Karpas-422 (cell line): ENCODE data around the gene RNASE2. TPM values are rescaled to one million over a fixed set of nuclear protein-coding genes. Genes with fewer than 3 reads are reported as not detected.

Experiments used
- DNase-seq: peaks from one replicate; pipeline ENCODE4 v3.0.0-alpha.2; 2015
- H2AFZ ChIP-seq: fragments of 200-600 bp; sonication (generic); 2 replicates; pipeline ENCODE4 v1.6.1; 2014; ENCODE audit warnings: antibody characterized with exemption, low read length, mixed read lengths
- H3K27ac ChIP-seq: fragments of 200-600 bp; sonication (generic); 2 replicates; pipeline ENCODE4 v1.5.1; 2014; ENCODE audit warnings: mild to moderate bottlenecking, low read length, moderate library complexity
- H3K27me3 ChIP-seq: fragments of 200-600 bp; sonication (generic); 2 replicates; pipeline ENCODE4 v1.6.1; 2014; ENCODE audit warnings: low read length, mixed read lengths
- H3K36me3 ChIP-seq: fragments of 200-600 bp; sonication (generic); 2 replicates; pipeline ENCODE4 v1.6.1; 2014; ENCODE audit warnings: low read length, mixed read lengths; ENCODE audit not compliant: insufficient read depth
- H3K4me1 ChIP-seq: fragments of 200-600 bp; sonication (generic); 2 replicates; pipeline ENCODE4 v1.6.1; 2014; ENCODE audit warnings: mild to moderate bottlenecking, low read length, mixed read lengths
- H3K4me2 ChIP-seq: fragments of 200-600 bp; sonication (generic); 2 replicates; pipeline ENCODE4 v1.6.1; 2014; ENCODE audit warnings: low read length, low read depth, mild to moderate bottlenecking; ENCODE audit not compliant: poor library complexity, severe bottlenecking
- H3K4me3 ChIP-seq: fragments of 200-600 bp; sonication (generic); 2 replicates; pipeline ENCODE4 v1.5.1; 2014; ENCODE audit warnings: mild to moderate bottlenecking, antibody characterized with exemption, low read length, mixed read lengths
- H3K79me2 ChIP-seq: fragments of 200-600 bp; sonication (generic); 2 replicates; pipeline ENCODE4 v1.6.1; 2014; ENCODE audit warnings: mild to moderate bottlenecking, low read length, mixed read lengths
- H3K9ac ChIP-seq: fragments of 200-600 bp; sonication (generic); 2 replicates; pipeline ENCODE4 v1.6.0; 2014; ENCODE audit warnings: low read length
- H3K9me2 ChIP-seq: fragments of 200-600 bp; sonication (generic), shearing (Covaris generic); replicated peaks from 2 replicates; pipeline ENCODE4 v1.6.0; 2014; ENCODE audit warnings: mild to moderate bottlenecking, low read length, moderate library complexity; ENCODE audit not compliant: insufficient read depth
- H3K9me3 ChIP-seq: fragments of 300-700, 200-600 bp; sonication (generic); 2 replicates; pipeline ENCODE4 v1.6.1; 2014; ENCODE audit warnings: low read length, mixed read lengths
- H4K20me1 ChIP-seq: fragments of 200-600 bp; sonication (generic); 2 replicates; pipeline ENCODE4 v1.6.1; 2014; ENCODE audit warnings: mild to moderate bottlenecking, antibody characterized with exemption, low read length, low read depth; ENCODE audit not compliant: insufficient read depth
- small RNA-seq: library from RNA; depleted of rRNA; stranded (forward); fragments of <200 nt; gene quantifications from one replicate; pipeline ENCODE3, GENCODE V24; 2014
- total RNA-seq: library from RNA; depleted of rRNA; stranded (reverse); fragments of >200 nt; shearing (Covaris generic); gene quantifications from 2 replicates; pipeline ENCODE4 v1.2.3, GENCODE V29; 2014; ENCODE audit warnings: low replicate concordance; rRNA removed

RNASE2 gene
- total RNA-seq, 1 experiment from 2014 or later: not detected

DNA sequence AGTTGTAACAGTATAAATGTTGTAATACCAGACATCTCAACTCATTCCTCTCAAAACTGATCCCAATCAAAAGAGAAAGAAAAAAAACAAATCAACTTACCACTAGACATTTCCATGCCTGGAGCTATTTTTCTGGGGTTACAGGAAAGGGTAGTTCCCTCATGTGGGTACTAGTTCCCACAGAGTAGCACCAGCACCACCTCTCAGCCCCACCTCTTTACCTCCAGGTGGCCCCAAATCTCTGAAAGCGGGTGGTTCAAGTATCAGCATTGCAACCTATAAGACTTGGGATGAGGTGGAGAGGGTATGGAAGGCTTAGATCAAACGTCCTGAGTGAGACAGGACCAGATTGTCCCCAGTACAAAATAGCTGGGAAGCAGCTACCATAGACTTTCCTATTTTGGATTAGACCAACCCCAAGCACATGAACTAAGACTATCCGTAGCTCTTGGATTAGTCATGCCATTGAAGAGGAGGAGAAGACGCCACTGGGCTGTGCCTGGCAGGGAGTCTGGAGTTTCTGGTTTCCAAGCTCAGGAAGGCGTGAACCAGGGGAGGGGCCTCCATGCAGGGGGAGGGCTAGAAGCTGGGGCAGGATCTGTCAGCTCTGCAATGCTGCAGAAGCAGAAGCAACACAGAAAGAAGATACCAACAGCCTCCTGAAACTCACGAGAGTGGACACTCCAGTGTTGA lies 43.5 kb downstream of the RNASE2 start, which contains the start of gene SLC39A2:
Gene SLC39A2, plus strand, starts transcription at position 620 of the 693 bp plus-strand sequence. CDS start 154 bp downstream, outside the sequence.
- H3K4me1 ChIP-seq: no peaks in the 10 kb centered on the region
- H3K9ac ChIP-seq: no peak within 1 kb of the TSS
- H3K9me3 ChIP-seq: no peaks in the 10 kb centered on the region
- no peaks in the 10 kb centered on the region for H3K9me2 ChIP-seq
- no peaks in the 10 kb centered on the region for H3K79me2 ChIP-seq
- no peak within 1 kb of the TSS for H3K4me2 ChIP-seq
- no peaks in the 10 kb centered on the region for H4K20me1 ChIP-seq
- DNase-seq: no peak
- no peak within 1 kb of the TSS for H3K4me3 ChIP-seq
- no peaks in the 10 kb centered on the region for H3K27me3 ChIP-seq
- no peak within 1 kb of the TSS for H3K27ac ChIP-seq
- peaks cover 26% of the 10 kb centered on the region; the same call in 1 of the 2 replicates for H3K36me3 ChIP-seq
- H2AFZ ChIP-seq: no peak within 1 kb of the TSS

GRCh38 chr14:20999591-20999990 lies 44.3 kb downstream of the RNASE2 start:
- Histone ChIP-seq H3K9me2 (no peaks in the 10 kb centered on the region), H3K4me1 (no peaks in the 10 kb centered on the region), H3K9me3 (no peaks in the 10 kb centered on the region), H3K27me3 (no peaks in the 10 kb centered on the region), H3K4me2 (no peak overlapping the region), H3K4me3 (no peak overlapping the region), H3K36me3 (peaks cover 18% of the 10 kb centered on the region; the same call in 1 of the 2 replicates), H2AFZ (no peak overlapping the region), H3K9ac (no peak overlapping the region), H4K20me1 (no peaks in the 10 kb centered on the region), H3K79me2 (no peaks in the 10 kb centered on the region), H3K27ac (no peak overlapping the region)
- no peak for DNase-seq

- Histone ChIP-seq H4K20me1 (no peaks in the 10 kb centered on the region), H3K9ac (no peak overlapping the region), H3K4me3 (no peak overlapping the region), H3K27me3 (no peaks in the 10 kb centered on the region), H3K36me3 (0 out of 2 replicates have a peak, but pooled peaks cover 2% of the 10 kb centered on the region), H3K27ac (no peak overlapping the region), H3K79me2 (no peaks in the 10 kb centered on the region), H3K4me2 (no peak overlapping the region), H2AFZ (no peak overlapping the region), H3K9me2 (no peaks in the 10 kb centered on the region), H3K9me3 (no peaks in the 10 kb centered on the region), H3K4me1 (peaks cover 4% of the 10 kb centered on the region)
- DNase-seq: no peak
These were observed 45.9 kb downstream of the RNASE2 start for GRCh38 chr14:21001218-21001617.

DNA sequence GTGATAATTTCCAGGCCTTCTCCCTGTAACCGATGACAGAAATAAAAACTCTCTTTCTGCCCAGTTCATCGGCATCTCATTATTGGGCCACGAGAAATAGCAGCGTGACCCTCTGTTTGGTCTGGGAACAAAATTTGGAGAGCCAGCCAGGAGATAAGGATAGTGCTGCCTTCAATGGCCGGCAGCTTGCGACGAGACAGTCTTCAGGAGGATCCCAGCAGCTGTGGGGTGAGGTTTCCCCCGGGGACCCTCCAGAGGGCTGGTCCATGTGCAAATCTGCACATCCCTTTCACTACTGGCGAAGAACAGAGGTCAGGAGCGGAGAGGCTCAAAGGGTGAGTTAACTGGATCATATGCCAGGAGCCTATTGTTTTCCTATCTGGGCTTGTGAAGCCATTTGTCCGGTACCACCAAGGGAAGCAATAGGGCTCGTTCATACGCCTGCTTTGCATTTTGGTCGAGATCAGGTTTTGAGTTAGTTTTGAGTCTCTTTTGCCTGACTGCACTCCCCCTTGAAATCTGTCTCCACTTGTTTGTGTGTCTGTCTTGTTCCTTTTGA lies 48.6 kb downstream of the RNASE2 start:
- Histone ChIP-seq H3K36me3 (no peaks in the 10 kb centered on the region), H3K9me3 (no peaks in the 10 kb centered on the region), H2AFZ (no peak overlapping the region), H4K20me1 (no peaks in the 10 kb centered on the region), H3K4me2 (no peak overlapping the region), H3K79me2 (no peaks in the 10 kb centered on the region), H3K9ac (no peak overlapping the region), H3K4me3 (no peak overlapping the region), H3K27ac (no peak overlapping the region), H3K9me2 (no peaks in the 10 kb centered on the region), H3K27me3 (no peaks in the 10 kb centered on the region), H3K4me1 (peaks cover 5% of the 10 kb centered on the region)
- DNase-seq: no peak

Small RNA genes lying within 50 kb of the gene (small RNA-seq; reads per million reads assigned to genes)
- gene RN7SL189P: not detected

Other genes starting within 250 kb of the RNASE2 start
- not detected in 2 replicates for gene EDDM3A, start 209.6 kb upstream of the RNASE2 start, total RNA-seq
- 0.22 TPM in 1 of 2 replicates, not detected in the other for gene EDDM3B, start 187.1 kb upstream of the RNASE2 start, total RNA-seq
- gene RNASE6, start 174.2 kb upstream of the RNASE2 start, total RNA-seq: not detected in 2 replicates
- not detected in 2 replicates for gene RNASE1, start 152.6 kb upstream of the RNASE2 start, total RNA-seq
- gene RNASE3, start 64.1 kb upstream of the RNASE2 start, total RNA-seq: not detected in 2 replicates
- 110 and 150 TPM in 2 replicates for gene METTL17, start 34.5 kb downstream of the RNASE2 start, total RNA-seq
- gene SLC39A2, start 43.8 kb downstream of the RNASE2 start, total RNA-seq: not detected in 2 replicates
- gene NDRG2, start 69.6 kb downstream of the RNASE2 start, total RNA-seq: not detected in 2 replicates
- gene TPPP2, start 74.7 kb downstream of the RNASE2 start, total RNA-seq: not detected in 2 replicates
- not detected in 2 replicates for gene RNASE13, start 79.3 kb downstream of the RNASE2 start, total RNA-seq
- gene RNASE7, start 86.9 kb downstream of the RNASE2 start, total RNA-seq: not detected in 2 replicates
- gene RNASE8, start 102.3 kb downstream of the RNASE2 start, total RNA-seq: not detected in 2 replicates
- 2.2 TPM in 2 replicates for gene ARHGEF40, start 114.8 kb downstream of the RNASE2 start, total RNA-seq
- gene ZNF219, start 143.2 kb downstream of the RNASE2 start, total RNA-seq: 3.4 and 3.8 TPM in 2 replicates
- not detected in 2 replicates for gene TMEM253, start 145.6 kb downstream of the RNASE2 start, total RNA-seq
- gene OR5AU1, start 200.6 kb downstream of the RNASE2 start, total RNA-seq: not detected in 2 replicates